H9 (cell line): ENCODE data around the gene LRP1B. TPM values are rescaled to one million over a fixed set of nuclear protein-coding genes. Genes with fewer than 3 reads are reported as not detected.

Experiments used
- DNase-seq: peaks from one replicate; pipeline ENCODE4 v3.0.0-alpha.2; 2017
- H2AFZ ChIP-seq: one replicate; pipeline ENCODE4 v1.6.1; 2013; ENCODE audit warnings: mild to moderate bottlenecking, low read length, control low read depth, moderate library complexity
- H2AK5ac ChIP-seq: 2 replicates; pipeline ENCODE4 v1.6.1; 2013; ENCODE audit warnings: low read length, control low read depth, mixed read lengths; ENCODE audit not compliant: insufficient read length
- H2BK120ac ChIP-seq: one replicate; pipeline ENCODE4 v1.6.1; 2013; ENCODE audit warnings: low read depth, mild to moderate bottlenecking, low read length, control low read depth, inconsistent platforms; ENCODE audit not compliant: poor library complexity, severe bottlenecking
- H2BK12ac ChIP-seq: 2 replicates; pipeline ENCODE4 v1.6.1; 2013; ENCODE audit warnings: low read length, control low read depth, mixed read lengths, low read depth; ENCODE audit not compliant: insufficient read length
- H2BK15ac ChIP-seq: 2 replicates; pipeline ENCODE4 v1.6.1; 2013; ENCODE audit warnings: low read depth, low read length, control low read depth
- H2BK20ac ChIP-seq: one replicate; pipeline ENCODE4 v1.6.1; 2013; ENCODE audit warnings: low read depth, mild to moderate bottlenecking, low read length, control low read depth, inconsistent platforms; ENCODE audit not compliant: poor library complexity, severe bottlenecking
- H2BK5ac ChIP-seq: 2 replicates; pipeline ENCODE4 v1.6.1; 2013; ENCODE audit warnings: low read length, control low read depth, mixed read lengths; ENCODE audit not compliant: insufficient read length
- H3K14ac ChIP-seq: 2 replicates; pipeline ENCODE4 v1.6.1; 2013; ENCODE audit warnings: low read length, control low read depth; ENCODE audit not compliant: insufficient read depth
- H3K18ac ChIP-seq: 2 replicates; pipeline ENCODE4 v1.6.1; 2013; ENCODE audit warnings: low read depth, mild to moderate bottlenecking, mixed read lengths, low read length, control low read depth; ENCODE audit not compliant: insufficient read length
- H3K23ac ChIP-seq: 2 replicates; pipeline ENCODE4 v1.6.1; 2013; ENCODE audit warnings: low read length, control low read depth, mixed read lengths, low read depth; ENCODE audit not compliant: insufficient read length
- H3K23me2 ChIP-seq: 2 replicates; pipeline ENCODE4 v1.6.1; 2013; ENCODE audit warnings: low read depth, mild to moderate bottlenecking, mixed read lengths, low read length, control low read depth; ENCODE audit not compliant: insufficient read length, poor library complexity, severe bottlenecking
- H3K27ac ChIP-seq: 2 replicates; pipeline ENCODE4 v1.5.1; 2013; ENCODE audit warnings: low read length, control low read depth, mixed read lengths, low read depth; ENCODE audit not compliant: insufficient read length
- H3K27me3 ChIP-seq: 2 replicates; pipeline ENCODE4 v1.6.1; 2013; ENCODE audit warnings: low read length, control low read depth, inconsistent platforms; ENCODE audit not compliant: insufficient read depth
- H3K4ac ChIP-seq: 2 replicates; pipeline ENCODE4 v1.6.1; 2013; ENCODE audit warnings: low read depth, mild to moderate bottlenecking, control low read depth, inconsistent platforms, low read length, moderate library complexity
- H3K4me1 ChIP-seq: 2 replicates; pipeline ENCODE4 v1.6.1; 2013; ENCODE audit warnings: low read length, control low read depth, inconsistent platforms; ENCODE audit not compliant: insufficient read depth
- H3K4me2 ChIP-seq: 2 replicates; pipeline ENCODE4 v1.6.1; 2013; ENCODE audit warnings: low read length, control low read depth, mixed read lengths; ENCODE audit not compliant: insufficient read length, insufficient read depth
- H3K56ac ChIP-seq: 2 replicates; pipeline ENCODE4 v1.6.1; 2013; ENCODE audit warnings: low read depth, mild to moderate bottlenecking, mixed read lengths, low read length, control low read depth; ENCODE audit not compliant: insufficient read length
- H3K79me1 ChIP-seq: 2 replicates; pipeline ENCODE4 v1.6.1; 2013; ENCODE audit warnings: low read depth, mild to moderate bottlenecking, moderate library complexity, low read length, control low read depth, inconsistent platforms; ENCODE audit not compliant: insufficient read depth, poor library complexity, severe bottlenecking
- H3K79me2 ChIP-seq: 2 replicates; pipeline ENCODE4 v1.6.1; 2013; ENCODE audit warnings: low read length, control low read depth, inconsistent platforms; ENCODE audit not compliant: insufficient read depth
- H3K9ac ChIP-seq: 2 replicates; pipeline ENCODE4 v1.6.1; 2013; ENCODE audit warnings: low read length, control low read depth, mixed read lengths; ENCODE audit not compliant: insufficient read length; ENCODE audit errors: extremely low read depth
- H3K9me3 ChIP-seq: one replicate; pipeline ENCODE4 v1.6.1; 2013; ENCODE audit warnings: low read depth, low read length, inconsistent platforms; ENCODE audit not compliant: control insufficient read depth
- H3T11ph ChIP-seq: one replicate; pipeline ENCODE4 v1.6.1; 2013; ENCODE audit warnings: mild to moderate bottlenecking, low read length, control low read depth, inconsistent platforms
- H4K20me1 ChIP-seq: one replicate; pipeline ENCODE4 v1.6.1; 2013; ENCODE audit not compliant: control insufficient read depth, insufficient read length, insufficient read depth
- H4K5ac ChIP-seq: 2 replicates; pipeline ENCODE4 v1.6.1; 2013; ENCODE audit warnings: low read depth, mild to moderate bottlenecking, mixed read lengths, low read length, control low read depth; ENCODE audit not compliant: insufficient read length
- H4K8ac ChIP-seq: replicated peaks from 2 replicates; pipeline ENCODE4 v1.6.1; 2013; ENCODE audit warnings: low read length, control low read depth, mixed read lengths, low read depth; ENCODE audit not compliant: insufficient read length
- H4K91ac ChIP-seq: 2 replicates; pipeline ENCODE4 v1.6.1; 2013; ENCODE audit warnings: low read depth, mild to moderate bottlenecking, moderate library complexity, mixed read lengths, low read length, control low read depth; ENCODE audit not compliant: insufficient read length
- H3K27ac Mint-ChIP-seq, 3 experiments: 2 replicates in 2 of 3; 3 replicates in 1 of 3; pipeline ENCODE4 v1.8.0; 2020 to 2021; ENCODE audit warnings: mixed read lengths in 3 of 3, mild to moderate bottlenecking in 1 of 3, moderate library complexity in 1 of 3
- H3K27me3 Mint-ChIP-seq: 2 replicates; pipeline ENCODE4 v1.8.0; 2021; ENCODE audit warnings: low read depth, mild to moderate bottlenecking, moderate library complexity, mixed read lengths
- H3K36me3 Mint-ChIP-seq, 3 experiments: 2 replicates in 2 of 3; 3 replicates in 1 of 3; pipeline ENCODE4 v1.8.0; 2020 to 2021; ENCODE audit warnings: low read depth in 3 of 3, mixed read lengths in 3 of 3; ENCODE audit not compliant: insufficient read depth in 1 of 3
- H3K4me1 Mint-ChIP-seq, 2 experiments: 2 replicates each; pipeline ENCODE4 v1.8.0; 2020; ENCODE audit warnings: mixed read lengths in 2 of 2
- H3K4me3 Mint-ChIP-seq, 2 experiments: 2 replicates in 1 of 2; 3 replicates in 1 of 2; pipeline ENCODE4 v1.8.0; 2020 to 2021; ENCODE audit warnings: mild to moderate bottlenecking in 2 of 2, mixed read lengths in 2 of 2, moderate library complexity in 1 of 2
- H3K9me3 Mint-ChIP-seq, 2 experiments: 2 replicates in 1 of 2; 3 replicates in 1 of 2; pipeline ENCODE4 v1.8.0; 2020; ENCODE audit warnings: mild to moderate bottlenecking in 2 of 2, mixed read lengths in 2 of 2, moderate library complexity in 1 of 2
- CTCF ChIP-seq: fragments of 200-600 bp; sonication (generic); conservative IDR thresholded peaks from 3 replicates; pipeline ENCODE4 v1.8.0; 2021; ENCODE audit warnings: antibody characterized with exemption, mild to moderate bottlenecking
- WGBS: extraction: QIAGEN DNeasy Blood & Tissue Kit; methylation state at CpG from one replicate; pipeline ENCODE4 v1.1.7; 2013; ENCODE audit warnings: missing lambda C conversion rate, low lambda C conversion rate, mixed read lengths; ENCODE audit not compliant: insufficient read length; ENCODE audit errors: extremely low coverage; 5-methylcytosine and 5-hydroxymethylcytosine counted together
- total RNA-seq: library from RNA; stranded (reverse); gene quantifications from 2 replicates; pipeline ENCODE4 v1.2.1, GENCODE V29; 2021

Gene LRP1B
- total RNA-seq, 1 experiment from 2014 or later, result not detected

GRCh38 chr2:141992695-141993094, 138.1 kb downstream of the LRP1B start:
- no peak overlapping the region for H2BK20ac ChIP-seq
- no peaks in the 10 kb centered on the region for H3K9me3 Mint-ChIP-seq
- no CpG with 5 or more reads among the region's 1 CpG for WGBS

More at GRCh38 chr2:141992695-141993094, 138.1 kb downstream of the LRP1B start:
- no peaks in the 10 kb centered on the region for H3K36me3 Mint-ChIP-seq
- Histone ChIP-seq H3K56ac (no peak overlapping the region), H4K91ac (no peak overlapping the region), H3K9me3 (no peaks in the 10 kb centered on the region), H3K18ac (no peak overlapping the region), H3T11ph (no peak overlapping the region), H3K23me2 (no peaks in the 10 kb centered on the region), H3K27me3 (no peaks in the 10 kb centered on the region), H3K79me1 (no peaks in the 10 kb centered on the region), H2BK15ac (no peak overlapping the region), H2BK12ac (no peak overlapping the region), H3K4me2 (no peak overlapping the region), H3K79me2 (no peaks in the 10 kb centered on the region), H4K5ac (no peak overlapping the region), H3K4me1 (no peaks in the 10 kb centered on the region), H3K14ac (no peak overlapping the region), H2BK5ac (no peak overlapping the region), H3K9ac (no peak overlapping the region), H4K20me1 (no peaks in the 10 kb centered on the region), H3K4ac (no peak overlapping the region), H2AK5ac (no peak overlapping the region), H2AFZ (no peak overlapping the region), H3K23ac (no peak overlapping the region), H2BK120ac (no peak overlapping the region), H3K27ac (no peak overlapping the region), H4K8ac (no peak overlapping the region)
- H3K4me3 Mint-ChIP-seq, result no peak overlapping the region
- H3K4me1 Mint-ChIP-seq, result no peaks in the 10 kb centered on the region
- TF ChIP-seq CTCF, result no peak
- DNase-seq, result no peak
- H3K27me3 Mint-ChIP-seq, result no peaks in the 10 kb centered on the region
- H3K27ac Mint-ChIP-seq, result no peak overlapping the region; a peak in 1 of 7 replicates
